HuH-7 (cell line): ENCODE measurements around the gene FLNB.

ENCODE experiments used
- DNase-seq: peaks from one replicate; pipeline ENCODE4 v3.0.0; 2011; ENCODE audit warnings: low spot score

The FLNB gene

DNA sequence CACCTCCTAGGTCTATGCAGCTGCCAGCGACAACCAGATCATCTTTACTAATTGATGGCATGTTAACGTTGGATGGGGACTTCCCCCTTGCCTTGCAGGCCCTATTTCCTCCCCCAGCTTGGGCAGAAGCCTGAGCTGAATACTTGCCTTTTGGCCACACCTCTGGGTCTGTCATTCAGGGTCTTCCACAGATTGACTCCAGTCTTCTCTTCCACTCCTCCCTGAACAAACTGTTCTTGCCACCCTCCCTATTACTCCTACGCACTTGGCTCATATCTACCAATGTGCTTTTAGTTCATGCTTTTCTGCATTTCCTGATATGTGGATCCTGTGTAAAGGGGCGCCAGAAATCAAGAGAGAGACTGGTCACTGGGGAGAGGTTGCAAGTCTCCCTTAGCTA is 129.1 kb downstream of the FLNB start:
- DNase-seq: no peak

DNA sequence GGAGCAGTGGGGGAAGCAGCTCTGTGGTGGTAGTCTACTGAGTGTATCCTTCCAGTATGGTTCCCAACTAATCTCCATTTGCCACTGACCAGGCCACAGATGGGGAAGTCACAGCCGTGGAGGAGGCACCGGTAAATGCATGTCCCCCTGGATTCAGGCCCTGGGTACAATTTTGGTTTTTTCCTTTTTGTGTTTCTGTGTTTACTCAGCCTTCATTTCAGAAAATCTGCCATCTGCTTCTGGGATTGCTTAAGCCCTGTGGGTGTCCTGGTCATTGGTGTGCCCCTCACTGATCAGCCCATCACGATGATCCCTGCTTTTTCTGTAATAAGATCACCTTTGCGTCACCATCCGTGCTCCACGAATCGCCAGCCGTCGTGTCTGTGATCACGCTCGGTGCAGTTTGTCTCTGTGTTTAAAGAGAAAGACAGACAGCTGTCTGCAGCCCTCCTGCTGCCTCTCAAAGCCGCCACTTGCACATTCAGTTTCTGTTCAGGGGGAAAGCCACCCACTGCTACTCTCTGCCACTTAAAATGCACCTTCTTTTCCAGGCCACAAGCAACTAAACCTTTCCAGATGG is 133.6 kb downstream of the FLNB start:
- DNase-seq: no peak

DNA sequence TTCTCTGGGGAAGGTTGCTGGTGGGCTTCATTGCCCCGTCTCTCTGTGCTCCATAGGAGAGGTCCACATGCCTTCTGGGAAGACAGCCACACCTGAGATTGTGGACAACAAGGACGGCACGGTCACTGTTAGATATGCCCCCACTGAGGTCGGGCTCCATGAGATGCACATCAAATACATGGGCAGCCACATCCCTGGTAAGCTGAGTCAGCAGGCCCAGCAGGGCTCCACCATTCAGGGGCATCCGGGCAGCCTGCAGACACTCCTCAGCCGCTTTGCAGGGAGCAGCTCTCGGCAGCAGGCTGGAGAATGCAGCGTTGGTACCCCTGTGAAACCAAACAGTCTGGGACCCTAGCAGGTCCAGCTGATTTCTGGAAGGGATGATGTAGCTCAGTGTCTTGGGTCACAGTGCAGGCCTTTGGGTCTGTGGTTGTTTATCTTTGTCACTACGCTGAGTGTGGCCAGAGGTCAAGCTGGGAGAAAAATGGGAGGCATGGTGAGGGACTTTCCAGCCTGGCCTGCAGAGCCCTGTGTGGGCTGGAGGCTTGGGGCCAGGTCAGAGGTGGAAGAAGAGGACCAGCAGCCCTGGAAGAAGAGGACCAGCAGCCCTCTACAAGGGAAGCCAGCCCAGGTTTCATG is 135.3 kb downstream of the FLNB start:
- DNase-seq: peak; percentile 27

DNA sequence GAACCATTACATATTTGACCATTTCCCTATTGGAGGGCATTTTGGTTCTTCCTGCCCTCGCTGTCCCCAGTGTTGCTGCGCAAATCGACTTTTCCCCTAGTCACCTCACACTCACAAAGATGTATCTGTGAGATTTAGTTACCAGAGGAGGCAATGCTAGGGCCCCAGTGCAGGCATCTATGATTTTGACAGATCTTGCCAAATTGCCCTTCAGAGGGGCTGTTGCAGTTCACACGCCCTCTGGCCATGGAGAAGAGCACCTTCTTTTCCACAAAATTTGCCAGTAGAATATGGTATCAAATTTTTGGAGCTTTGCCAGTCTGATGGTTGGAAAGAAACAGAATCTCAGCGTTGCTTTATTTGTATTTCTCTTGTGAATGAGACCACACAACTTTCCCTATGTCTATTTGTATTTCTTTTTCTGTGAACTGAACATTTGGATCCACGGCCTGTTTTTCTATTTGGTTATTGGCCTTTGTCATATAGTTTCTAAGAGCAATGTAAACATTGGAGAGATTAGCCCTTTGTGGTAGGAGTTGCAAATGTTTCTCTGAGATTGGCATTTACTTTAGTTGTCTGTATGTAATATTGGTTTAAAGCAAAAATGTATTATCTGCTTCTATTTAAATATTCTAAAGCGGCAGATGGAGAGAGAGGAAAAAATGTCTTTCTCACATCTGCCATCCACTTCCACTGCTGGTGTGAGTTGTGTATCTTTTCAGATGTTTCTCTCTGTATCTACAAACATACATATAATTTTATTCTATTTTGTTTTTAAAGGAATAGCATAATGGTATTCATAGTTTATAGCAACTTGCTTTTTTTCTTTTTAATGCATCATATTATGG is 136.5 kb downstream of the FLNB start:
- no peak for DNase-seq

DNA sequence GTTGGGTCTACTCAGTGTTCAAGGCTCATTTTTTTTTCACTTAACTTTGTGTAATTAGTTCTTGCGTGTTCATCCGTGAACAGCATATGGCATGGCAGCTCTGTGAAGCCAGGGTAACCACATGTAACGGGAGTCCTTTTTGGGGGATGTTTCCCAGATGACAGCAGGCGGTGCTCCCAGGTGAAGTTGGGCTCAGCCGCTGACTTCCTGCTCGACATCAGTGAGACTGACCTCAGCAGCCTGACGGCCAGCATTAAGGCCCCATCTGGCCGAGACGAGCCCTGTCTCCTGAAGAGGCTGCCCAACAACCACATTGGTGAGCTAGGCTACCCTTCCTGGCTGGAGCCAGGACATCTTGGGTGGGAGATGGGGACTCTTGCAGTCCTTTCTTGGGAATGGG is 139.8 kb downstream of the FLNB start:
- no peak for DNase-seq

DNA sequence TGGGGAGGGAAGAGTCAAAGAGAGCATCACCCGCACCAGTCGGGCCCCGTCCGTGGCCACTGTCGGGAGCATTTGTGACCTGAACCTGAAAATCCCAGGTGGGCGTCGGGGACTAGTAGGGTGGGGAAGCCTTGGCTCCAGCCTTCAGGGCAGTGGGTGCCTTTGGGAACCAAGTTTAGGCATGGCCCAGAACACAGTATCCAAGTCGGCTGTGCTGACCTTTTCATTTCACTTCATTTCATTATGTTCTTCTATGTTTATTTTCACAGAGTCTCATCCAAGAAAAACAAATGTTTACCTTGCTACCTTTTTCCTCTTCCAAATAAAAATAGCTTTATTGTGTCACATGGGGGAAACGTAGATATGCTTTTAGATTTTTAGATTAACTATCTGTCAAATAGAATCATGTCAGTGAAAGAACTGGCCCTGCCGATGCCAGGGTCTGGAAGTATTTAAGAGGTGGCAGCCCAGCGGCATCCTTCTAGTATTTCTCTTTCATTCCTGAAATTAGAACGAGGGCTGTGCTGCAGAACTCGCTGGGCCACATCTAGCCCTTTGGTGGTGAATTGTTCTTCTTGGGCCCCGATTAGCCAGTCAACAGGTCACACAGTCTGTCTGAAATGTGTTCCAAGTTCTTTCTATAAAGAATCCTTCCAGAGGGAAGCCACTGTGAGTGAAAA is 142.0 kb downstream of the FLNB start:
- DNase-seq: no peak

DNA sequence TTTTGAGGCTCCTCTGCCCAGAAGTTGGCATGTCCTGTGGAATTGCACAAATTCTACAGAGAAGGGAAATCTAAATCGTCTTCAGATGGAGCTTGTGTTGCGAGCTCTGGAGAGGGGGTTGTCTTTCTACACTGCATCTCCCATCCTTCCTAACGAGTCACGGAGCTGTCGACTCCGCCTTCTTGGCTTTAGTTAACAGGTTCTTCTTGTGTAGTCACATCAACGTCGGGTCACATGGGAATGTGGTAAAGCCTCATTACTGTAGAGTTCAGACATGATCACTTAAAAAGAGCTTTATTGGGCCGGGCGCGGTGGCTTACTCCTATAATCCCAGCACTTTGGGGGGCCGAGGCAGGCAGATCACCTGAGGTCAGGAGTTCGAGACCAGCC is 142.6 kb downstream of the FLNB start:
- no peak for DNase-seq

DNA sequence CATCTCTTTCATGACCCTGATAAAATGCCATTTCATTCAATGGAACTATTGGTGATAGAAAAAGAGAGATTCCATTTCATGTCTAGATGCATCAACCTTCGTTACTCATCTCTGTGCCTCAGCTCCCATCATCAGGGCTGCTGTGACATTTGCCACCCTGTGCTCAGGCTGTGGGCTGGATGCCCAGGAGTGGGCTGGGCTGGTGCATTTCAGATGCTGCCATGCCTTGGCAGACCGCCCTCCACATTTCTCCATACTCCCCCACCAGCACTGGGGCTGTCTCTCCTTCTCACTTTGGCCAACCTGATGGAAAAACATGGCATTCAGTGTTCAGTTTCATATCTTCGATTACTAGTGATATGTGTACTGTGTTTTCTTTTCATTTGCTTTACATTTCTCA is 143.4 kb downstream of the FLNB start:
- DNase-seq: no peak

DNA sequence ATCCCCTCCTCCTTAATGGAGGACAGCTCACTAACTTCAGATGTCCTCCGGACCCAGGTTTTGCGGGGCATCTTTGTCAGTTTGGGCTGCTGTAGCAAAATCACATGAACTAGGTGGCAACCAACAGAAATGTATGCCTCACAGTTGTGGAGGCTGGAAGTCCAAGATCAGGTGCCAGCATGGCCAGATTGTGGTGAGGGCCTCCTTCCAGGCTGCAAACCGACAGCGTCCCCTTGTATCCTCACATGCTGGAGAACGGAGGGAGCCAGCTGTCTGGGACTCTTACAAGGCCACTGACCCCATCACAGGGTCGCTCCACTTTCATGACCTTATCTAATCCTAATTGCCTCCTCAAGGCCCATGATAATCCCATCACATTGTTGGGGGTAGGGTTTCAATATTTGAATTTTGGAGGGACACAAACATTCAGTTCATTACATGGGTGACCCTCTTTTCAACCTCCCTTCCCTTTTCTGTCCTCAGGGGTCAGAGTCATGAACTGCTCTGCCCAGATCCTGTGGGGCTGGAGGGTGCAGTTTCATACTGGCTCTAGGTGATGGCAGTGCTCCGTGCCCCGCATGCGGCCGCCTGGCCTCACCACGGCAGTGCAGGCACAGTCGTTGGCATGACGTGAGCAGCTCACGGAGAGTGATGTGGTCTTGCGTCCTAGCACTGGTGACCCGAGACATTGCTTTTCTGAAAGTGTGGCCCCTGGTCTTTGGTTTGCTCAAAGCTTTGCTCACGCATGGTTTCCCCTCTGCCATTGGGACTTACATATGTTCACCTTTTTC is 144.2 kb downstream of the FLNB start:
- no peak for DNase-seq

DNA sequence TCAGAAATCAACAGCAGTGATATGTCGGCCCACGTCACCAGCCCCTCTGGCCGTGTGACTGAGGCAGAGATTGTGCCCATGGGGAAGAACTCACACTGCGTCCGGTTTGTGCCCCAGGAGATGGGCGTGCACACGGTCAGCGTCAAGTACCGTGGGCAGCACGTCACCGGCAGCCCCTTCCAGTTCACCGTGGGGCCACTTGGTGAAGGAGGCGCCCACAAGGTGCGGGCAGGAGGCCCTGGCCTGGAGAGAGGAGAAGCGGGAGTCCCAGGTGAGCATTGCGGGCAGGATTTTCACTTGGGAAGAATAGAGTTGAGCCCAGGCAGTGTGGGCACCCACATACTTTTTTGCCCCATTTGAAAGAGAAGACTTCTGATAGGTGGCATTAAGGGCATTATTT is 145.1 kb downstream of the FLNB start:
- no peak for DNase-seq

DNA sequence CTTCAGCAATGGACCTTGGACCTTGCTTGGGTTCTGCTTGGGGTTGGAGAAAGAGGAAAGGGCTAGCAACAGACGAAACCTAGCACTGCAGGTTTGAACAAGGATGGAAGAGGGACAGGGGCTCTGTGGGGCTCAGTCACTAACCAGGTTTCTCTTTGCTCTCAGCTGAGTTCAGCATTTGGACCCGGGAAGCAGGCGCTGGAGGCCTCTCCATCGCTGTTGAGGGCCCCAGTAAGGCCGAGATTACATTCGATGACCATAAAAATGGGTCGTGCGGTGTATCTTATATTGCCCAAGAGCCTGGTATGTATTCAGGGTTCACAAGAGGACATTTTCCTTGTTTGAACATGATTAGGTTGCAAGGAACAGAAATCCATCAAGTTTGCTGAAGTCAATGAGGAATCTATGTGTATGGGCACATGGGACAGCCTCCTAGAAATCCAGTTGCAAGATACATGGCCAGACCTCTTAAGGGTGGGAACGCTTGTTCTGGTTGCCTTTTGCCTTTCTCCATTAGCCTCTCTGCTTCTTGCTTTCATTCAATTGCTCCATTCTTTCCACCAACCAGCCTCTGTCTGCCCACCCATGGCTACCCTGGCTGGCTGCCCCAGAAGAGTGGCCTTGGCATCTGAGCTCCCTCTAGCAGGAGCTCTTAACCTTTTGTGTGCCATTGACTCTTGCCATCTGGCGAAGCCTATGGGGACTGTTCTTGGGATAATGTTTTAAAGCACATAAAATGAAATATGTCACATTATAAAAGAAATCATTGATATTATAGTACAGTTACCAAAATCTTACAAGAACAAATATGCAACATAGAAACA is 146.6 kb downstream of the FLNB start:
- DNase-seq: peak; percentile 8

DNA sequence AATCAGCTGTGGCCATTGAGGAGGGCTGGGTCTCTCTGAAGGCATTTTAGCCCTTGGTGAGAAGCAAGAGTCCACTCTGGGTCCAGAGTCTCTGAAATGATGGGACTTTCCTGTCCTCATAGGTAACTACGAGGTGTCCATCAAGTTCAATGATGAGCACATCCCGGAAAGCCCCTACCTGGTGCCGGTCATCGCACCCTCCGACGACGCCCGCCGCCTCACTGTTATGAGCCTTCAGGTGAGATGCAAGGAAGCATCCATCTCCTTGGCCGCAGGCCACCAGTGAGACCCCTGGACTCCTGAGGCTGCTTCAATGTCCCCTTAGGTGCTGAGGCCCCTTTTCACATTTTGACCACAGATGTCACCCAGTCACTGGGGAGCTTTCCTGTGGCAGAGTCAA is 147.6 kb downstream of the FLNB start:
- DNase-seq: no peak

DNA sequence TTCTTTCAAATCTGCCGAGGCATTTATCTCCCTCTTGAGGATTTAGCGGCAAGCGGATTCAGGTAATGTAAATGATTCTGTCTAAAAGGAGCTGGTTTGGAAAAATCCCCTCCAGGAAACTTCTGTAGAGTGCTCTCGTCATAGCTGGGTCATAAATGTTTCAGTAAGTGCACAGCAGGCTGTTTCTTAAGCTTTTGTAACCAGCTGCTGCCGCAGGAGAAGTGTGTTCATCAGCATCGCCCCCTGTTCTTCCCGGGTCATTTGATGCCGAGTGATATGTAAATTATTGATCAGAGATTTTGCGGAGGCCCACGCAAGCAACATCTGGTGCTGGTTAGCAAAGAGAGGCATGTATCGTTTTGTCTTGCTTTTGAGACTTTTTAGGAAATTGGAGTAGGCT is 149.5 kb downstream of the FLNB start:
- no peak for DNase-seq

DNA sequence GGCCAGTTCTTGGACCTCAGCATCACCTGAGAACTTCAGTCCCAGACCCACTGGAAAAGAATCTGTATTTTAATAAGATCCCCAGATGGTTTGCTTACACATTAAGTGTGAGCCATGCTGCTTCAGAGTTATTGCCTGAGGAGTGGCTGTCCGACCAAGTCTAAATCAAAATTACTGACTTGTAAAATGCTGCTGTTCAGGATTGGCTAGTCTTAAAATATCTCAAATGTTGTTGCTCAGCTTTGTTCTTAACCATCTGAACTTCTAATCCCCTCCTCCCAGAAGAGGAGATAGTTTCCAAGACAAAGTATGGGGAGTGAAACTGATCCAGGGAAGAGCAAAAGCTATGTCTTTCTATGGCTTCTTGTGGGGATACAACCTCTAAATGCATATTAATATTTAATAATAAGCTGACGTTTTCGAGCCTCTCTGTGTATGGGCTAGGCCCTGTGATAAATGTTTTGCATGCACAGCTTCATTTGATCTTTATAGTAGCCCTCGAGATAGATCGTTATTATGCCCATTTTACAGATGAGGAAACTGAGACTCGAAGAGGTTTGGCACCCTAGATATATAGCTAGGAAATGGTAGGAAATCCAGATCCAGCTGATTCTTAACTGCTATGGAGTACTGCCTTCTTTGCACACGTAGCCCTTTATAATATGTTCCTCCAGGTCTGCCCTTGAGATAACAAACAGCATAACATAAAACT is 150.4 kb downstream of the FLNB start:
- no peak for DNase-seq

DNA sequence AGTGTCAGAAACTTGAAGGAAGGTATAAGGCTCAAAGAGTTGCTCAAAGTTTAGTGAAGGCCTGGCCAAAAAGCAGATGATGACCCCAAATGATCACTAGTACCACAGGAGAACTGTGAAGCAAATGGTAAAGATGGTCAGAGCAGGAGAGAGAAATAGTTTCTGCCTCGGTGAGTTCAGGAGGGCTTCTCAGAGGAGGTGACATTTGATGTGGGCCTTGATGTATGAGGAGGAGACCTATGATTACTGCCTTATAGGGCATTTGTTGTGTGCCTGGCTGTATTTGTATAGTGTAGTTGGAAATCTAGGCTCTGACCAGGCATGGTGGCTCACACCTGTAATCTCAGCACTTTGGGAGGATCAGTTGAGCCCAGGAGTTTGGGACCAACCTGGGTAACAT is 152.2 kb downstream of the FLNB start:
- DNase-seq: no peak

DNA sequence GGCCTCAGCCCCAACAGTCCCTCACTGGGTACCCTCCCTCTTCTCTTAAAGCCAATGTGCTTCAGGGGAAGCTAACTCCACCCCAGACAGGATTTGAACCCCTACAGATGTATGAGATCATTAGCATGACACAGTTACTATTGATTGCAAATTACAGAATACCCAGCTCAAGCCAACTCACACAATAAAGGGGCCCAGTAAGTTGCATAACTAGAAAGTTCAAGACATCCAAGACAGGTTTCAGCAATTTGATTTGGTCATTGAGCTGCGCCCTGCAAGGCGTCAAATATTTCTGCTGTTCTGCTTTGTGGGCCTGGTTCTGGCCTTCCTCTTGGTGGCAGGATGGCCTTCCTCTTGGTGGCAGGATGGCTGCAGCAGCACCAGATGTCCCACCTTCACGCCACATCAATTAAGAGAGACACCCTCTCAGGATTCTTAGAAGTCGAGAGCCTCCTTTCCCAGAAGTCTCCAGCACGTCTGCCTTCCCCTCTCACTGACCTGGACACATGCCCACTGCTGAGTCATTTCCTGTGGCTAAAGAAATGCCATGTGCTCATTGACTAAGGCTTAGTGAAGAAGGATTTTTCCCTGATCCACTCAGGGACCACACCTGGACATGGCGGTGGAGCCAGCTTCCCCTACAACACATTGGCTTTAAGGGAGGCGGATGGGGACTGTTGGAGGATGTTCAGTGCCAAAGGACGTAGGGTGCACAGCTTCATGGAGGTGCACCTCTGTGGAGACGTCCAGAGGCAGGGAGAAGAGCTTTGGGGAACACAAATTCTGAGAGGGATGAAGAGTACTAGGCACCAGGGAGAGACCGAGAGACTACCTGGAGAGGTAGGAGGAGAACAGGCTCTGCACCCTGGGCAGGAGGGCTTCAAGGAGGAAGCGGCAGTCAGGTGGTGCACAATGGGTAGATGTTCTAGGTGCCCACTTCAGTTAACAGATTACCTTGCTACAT is 153.5 kb downstream of the FLNB start:
- DNase-seq: no peak

DNA sequence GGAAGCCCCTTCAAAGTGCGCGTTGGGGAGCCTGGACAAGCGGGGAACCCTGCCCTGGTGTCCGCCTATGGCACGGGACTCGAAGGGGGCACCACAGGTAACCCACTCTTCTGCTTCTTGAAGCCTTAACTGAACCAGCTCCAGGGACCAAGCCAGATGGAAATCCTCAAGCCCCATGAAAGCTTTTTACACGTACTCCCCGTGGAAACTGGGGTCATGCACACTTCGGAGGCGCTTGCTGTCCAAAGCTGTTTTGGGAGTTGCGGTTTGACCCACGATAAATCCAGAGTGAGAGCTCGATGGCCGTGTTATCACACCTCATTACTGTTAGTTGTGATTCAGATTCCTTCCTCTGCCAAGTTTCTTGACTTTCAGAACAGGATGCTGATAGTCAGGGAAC is 155.0 kb downstream of the FLNB start:
- DNase-seq: no peak

DNA sequence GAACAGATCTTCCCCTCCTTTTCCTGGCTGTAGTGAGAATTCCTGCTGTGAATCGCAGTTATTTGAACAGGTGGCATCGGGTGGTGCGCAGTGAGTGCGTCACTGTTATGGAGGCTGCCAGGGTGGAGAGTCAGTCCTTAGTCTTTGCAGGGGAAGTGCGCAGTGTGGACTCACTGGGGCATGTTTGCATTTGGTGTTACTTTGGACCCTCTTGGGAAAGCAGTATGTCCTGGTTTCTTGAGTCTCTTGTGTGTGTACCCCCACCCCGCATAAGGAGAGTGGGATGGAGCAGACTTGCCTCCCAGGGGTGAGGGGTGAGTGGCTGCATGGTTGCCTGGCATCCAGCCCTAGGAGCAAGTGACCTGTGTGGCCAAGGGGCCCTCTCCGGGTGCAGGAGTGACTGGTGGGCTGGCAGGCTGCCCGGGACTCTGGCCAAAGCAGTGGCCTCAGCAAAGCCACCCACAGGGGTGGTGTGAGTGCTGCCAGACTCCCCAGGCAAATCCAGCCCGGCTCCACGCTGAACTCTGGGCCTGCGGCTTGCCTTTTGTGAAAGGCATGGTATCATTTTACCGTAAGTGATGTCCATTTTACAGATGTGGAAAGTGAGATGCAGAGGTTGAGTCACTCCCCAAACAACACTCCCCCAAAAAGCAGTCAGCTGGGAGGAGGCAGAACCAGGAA is 156.1 kb downstream of the FLNB start:
- no peak for DNase-seq
